ENCODE data around the gene OAF.
"Not testable (repeated sequence)": the region's sequence is repeated elsewhere in the genome, so short reads cannot be mapped to it uniquely, and the experiment has no call there.

OAF gene

GRCh38 chr11:120210626-120211521 lies at the start of gene OAF:
TSS of gene OAF (plus strand) at chr11:120211032. CDS start at chr11:120211280, 248 bp downstream.
- DNase-seq, result peak; percentile 89

DNA sequence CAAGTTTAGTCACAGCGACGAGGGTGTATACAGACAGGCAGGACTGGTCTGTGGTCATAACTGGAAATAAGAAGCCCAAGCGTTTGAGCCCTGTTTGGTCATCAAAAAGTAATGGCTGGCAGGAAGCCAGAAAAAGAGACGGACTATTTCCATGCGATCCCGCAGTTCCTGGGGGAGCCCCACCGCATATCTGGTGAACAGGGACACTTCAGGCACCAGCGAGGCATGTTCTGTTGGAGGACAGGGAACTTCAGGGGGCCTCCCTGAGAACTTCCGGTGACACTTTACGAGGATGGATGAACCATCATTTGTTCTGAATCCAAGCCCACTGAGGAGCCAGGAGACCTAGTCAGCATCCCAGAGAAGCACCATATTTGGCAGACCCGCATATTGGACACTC lies 43.2 kb upstream of the OAF start:
- DNase-seq, result no peak

- DNase-seq, result no peak
Observed at GRCh38 chr11:120168108-120168959, 42.5 kb upstream of the OAF start.

- DNase-seq, result peak; percentile 63
Observed at GRCh38 chr11:120168960-120169681, 41.7 kb upstream of the OAF start.

GRCh38 chr11:120169981-120170698 lies 40.7 kb upstream of the OAF start:
- no peak for DNase-seq

DNA sequence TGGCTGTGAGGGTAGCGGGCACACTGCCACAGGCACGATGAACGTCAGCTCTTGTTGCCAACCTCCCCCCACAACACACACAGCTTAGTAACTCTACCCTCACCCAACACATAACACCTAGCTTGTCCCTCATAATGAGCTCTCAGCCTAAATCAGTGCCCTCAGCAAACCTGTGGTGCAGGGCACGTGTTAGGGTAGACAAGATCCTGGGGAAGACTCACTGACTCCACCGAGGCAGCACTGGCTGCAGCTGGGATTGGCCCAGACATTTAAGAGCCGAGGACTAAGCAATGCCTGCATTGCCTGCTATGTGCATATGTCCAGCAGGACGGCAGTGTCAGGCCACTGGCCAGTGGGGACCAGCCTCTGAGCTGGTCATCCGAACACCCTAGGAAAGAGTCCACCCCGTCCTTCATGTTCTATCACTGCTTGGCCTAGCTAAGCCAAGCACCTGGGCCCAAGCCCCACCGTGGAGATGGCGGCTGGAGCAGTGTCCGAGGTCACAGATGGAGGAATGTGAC lies 40.0 kb upstream of the OAF start:
- DNase-seq, result no peak

DNA sequence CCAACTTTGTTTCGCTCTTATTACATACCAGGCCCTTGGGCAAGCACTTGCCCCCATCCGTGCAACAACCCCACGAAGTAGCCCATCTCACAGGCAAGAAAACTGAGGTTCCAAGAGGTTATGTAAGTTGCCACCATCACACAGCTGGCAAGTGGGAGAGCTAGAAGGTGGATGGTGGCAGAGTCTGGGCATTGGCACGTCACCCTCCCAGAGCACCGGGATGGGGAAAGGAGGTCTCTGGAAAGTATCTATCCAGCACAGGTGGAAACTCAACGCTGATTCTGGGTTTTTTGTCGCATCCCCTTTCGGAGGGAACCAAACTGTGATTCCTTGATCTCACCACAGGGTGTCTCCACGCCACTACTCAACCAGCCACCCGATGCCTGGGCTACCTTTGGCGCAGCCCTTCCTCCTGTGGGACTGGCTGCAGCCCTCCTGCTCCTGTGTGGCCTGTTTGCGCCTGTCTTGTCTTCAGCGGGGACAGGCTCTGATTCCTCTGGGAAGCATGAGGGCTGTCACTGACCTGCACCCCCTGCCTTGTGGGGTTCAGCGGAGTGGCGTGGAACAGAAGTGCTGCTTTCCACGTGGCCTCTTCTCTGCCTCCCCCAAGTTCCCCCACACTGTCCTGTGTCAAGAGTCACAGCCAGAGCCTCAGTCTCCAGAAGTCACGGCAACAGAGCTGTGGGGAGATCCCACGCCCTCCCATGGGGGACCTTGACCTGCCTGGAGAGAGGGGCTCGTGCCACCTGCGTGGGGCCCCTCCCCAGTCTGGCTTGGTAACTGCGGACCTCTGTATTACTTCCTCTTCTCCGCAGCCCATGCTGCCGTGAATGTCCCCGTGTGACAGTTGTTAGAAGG lies 38.5 kb upstream of the OAF start:
- peak; percentile 61 for DNase-seq

DNA sequence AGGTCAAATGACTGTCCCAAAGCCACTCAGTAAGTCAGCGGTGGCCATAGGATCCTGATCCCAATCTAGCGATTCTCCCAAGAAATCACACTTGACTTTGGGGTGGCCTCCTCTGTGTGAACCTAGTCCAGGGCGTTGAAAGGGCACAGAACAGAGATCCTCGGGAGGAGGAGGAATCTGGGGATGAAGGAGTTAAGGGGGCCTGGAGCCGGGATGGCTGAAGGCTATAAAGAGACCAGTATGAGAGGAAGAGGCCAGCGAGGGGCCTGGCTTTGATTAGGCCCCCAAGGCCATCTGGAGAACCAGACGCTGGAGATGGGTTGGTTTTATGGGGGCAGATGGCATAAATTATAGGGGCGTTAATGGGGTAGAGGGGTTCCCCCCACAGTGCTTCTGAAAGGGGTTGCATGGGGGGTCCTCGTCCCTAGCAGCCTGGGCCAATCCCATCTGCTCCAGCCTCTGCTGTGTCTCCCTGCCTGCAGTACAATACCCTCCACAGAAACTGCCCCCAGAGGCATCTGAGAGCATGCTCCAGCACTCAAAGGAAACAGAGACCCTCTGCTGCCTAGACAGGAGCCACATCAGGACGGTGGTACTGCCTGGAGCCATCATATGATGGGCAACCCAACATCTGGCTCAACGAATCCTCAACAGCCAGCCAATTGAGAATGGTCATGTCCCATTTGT lies 37.7 kb upstream of the OAF start:
- no peak for DNase-seq

DNA sequence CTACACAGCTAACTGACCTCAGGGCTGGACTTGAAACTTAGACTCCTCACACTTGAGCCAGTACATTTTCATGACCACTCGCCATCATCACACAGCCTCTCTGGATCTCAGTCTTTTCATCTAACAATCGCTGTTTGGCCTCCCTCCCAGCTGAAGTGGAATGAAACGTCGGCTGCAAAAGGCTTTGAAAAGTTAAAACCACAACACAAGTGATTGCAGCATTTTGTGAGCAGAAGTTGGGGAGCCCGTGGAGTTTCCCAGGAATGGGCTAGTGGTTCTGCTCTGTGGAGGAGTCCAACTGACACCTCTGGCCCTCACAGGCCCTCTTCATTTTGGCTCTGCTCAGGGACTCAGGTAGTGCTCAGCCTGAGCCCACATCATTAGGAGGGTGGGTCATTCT lies 37.0 kb upstream of the OAF start:
- DNase-seq, result no peak

DNA sequence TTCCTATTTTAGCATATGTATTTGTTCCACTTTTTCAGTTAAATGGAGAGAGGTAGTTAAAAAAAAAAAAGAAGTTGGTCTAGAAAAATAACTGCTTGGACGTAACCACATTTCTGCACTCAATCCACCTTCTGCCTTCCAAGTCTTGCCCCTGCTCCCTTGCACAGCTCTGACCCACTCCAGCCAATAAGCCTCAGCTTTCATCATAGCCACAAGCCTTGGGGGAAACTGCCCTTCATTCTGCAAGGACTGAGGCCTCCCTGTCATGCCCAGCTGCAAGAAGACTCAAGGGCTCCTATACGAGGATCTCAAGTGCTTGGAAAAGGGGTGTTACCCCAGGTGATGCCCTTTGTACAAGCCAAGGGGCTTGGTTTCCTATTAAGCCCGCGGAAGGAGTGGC lies 36.0 kb upstream of the OAF start:
- DNase-seq, result no peak

DNA sequence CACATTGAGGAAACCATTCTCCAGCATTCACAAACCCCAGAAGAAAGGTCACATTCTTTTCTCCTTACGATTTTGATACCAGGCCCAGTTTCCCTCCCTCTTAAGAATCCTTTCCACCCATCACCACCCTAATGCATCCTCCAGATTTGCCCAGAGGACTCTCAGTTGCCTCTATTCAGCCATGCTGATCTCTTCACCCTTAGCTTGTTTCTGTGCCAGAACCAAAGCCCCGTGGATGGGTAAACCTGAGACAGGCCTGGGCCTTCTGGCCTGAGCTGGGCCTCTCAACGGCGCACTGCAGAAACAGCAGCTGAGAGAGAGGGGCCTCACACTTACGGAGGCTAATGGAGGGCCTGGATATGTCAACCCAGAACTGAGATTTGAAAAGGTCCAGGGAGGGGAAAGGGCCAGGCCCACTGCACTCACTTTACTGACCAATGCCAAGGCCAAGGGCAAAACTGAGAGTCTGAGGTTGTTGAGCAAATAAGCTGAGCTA lies 32.2 kb upstream of the OAF start:
- no peak for DNase-seq

- DNase-seq, result no peak
Observed at GRCh38 chr11:120179057-120179672, 31.7 kb upstream of the OAF start.

GRCh38 chr11:120180063-120180462 lies 30.8 kb upstream of the OAF start:
- not testable (repeated sequence) for DNase-seq

GRCh38 chr11:120180551-120181232 lies 30.1 kb upstream of the OAF start:
- peak; percentile 79 for DNase-seq

DNA sequence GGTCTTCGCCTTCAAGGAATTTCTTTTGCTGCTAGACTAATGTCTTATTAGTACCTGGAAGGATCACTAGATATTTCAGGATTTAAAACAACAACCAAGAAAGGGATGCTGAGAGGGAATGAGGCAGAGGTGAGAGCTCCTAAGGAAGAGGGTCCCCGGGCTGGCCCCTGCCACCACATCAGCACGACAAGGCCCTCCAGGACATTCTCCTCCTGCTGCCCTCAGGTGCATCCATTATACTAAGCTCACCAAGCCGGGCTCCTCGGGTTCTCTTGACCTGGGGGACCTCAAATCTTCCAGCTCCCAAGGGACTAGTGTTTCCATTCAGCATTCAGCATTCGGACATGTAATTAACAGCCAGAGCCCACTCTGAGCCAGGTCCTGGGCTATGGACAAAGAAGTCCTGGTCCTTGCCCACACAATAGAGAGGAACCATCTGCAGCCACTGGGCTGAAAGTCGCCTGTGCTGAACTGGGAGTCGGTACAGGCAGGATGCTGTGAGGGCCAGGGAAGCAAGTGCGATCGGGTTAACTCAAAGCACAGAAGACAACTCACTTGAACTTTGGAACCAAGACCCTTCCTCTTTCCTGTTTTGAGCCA lies 29.4 kb upstream of the OAF start:
- no peak for DNase-seq

DNA sequence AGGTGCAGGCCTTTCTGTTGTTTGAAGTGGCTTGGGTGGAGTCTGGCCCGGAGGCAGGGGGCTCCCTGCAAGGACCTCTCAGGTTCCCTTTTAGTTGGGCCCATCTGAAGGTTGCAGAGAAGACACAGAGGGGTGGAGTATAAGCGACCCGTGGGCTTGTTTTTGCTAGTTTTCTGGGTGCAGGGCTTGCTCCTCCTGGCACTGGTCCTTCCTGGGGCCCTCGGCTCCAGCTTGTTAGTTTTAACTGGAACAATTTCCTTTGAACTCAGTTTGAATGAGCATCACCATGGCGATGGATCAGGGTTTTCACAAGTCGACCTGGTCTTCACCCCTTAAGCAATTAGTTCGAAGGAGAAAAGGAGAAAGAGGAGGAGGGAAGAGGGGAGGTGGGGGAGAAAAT lies 28.5 kb upstream of the OAF start:
- DNase-seq, result no peak

GRCh38 chr11:120182790-120183491 lies 27.9 kb upstream of the OAF start:
- DNase-seq, result no peak

DNA sequence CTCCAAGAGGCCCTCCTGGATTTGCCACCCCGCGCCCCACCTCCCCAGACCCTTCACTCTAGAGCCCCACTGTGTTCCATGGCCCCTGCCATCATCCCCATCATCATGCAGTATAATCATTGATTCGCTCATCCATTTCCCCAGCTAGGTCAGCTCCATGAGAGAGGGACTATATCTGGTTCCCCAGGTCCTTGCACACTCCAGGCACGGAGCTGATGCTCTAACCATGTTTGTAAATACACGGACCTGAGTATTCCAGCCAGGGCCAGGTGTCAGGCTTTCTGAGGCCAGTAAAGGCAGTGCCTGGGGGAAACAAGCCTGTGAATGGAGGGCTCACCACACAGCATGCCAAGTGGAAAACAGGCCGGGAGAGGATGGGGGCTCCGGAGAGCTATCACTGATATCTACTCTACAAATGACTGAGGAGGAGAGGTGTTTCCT lies 27.1 kb upstream of the OAF start:
- no peak for DNase-seq

Measured in fibroblast of skin of right quadriceps (primary cell).